Vagina (tissue), 2 donors: ENCODE measurements around the gene KTN1. TPM values are rescaled to one million over a fixed set of nuclear protein-coding genes. Genes with fewer than 3 reads are reported as not detected.

Source experiments
- DNase-seq, 2 donors: peaks; one replicate each; pipeline ENCODE4 v3.0.0-alpha.2; 2017; ENCODE audit errors: extremely low spot score in 2 of 2
- H3K27ac ChIP-seq: fragments of 200-600 bp; sonication (generic); one replicate; pipeline ENCODE4 v1.5.1; 2019
- H3K27me3 ChIP-seq: fragments of 200-600 bp; sonication (generic); one replicate; pipeline ENCODE4 v1.5.1; 2019
- H3K36me3 ChIP-seq, 2 donors: fragments of 200-600 bp; sonication (generic); one replicate each; pipeline ENCODE4 v1.5.1; 2017 to 2019
- H3K4me1 ChIP-seq: fragments of 200-600 bp; sonication (generic); one replicate; pipeline ENCODE4 v1.5.1; 2019
- H3K4me3 ChIP-seq, 2 donors: fragments of 200-600 bp; sonication (generic); 1 replicate in 1 of 2; 2 replicates in 1 of 2; pipeline ENCODE4 v1.5.1; 2016 to 2019
- H3K9me3 ChIP-seq: fragments of 200-600 bp; sonication (generic); one replicate; pipeline ENCODE4 v1.5.1; 2019
- CTCF ChIP-seq, 3 experiments: fragments of 450-650 bp in 2 of 3; fragments of 200-600 bp in 1 of 3; sonication (generic) in 1 of 3; IDR thresholded peaks; one replicate each; pipeline ENCODE4 v1.5.1; 2017 to 2019; ENCODE audit warnings: antibody characterized with exemption in 3 of 3, mild to moderate bottlenecking in 2 of 3, moderate library complexity in 2 of 3
- POLR2A ChIP-seq, 2 donors: fragments of 450-650 bp; IDR thresholded peaks; one replicate each; pipeline ENCODE4 v1.6.1; 2017; ENCODE audit warnings: antibody characterized with exemption in 2 of 2, mild to moderate bottlenecking in 2 of 2, moderate library complexity in 2 of 2
- POLR2AphosphoS5 ChIP-seq, 2 donors: sonication (generic); formaldehyde crosslinking; IDR thresholded peaks; one replicate each; pipeline ENCODE4 v1.9.0; 2017; ENCODE audit warnings: antibody characterized with exemption in 2 of 2, mild to moderate bottlenecking in 2 of 2, low read depth in 1 of 2; ENCODE audit not compliant: insufficient read depth in 1 of 2
- intact Hi-C: fragments of 100-400 bp; cut with DNase I; formaldehyde crosslinking; loops from one replicate; pipeline ENCODE4 v1.15.1; 2023
- small RNA-seq: library from RNA; depleted of rRNA; stranded (forward); fragments of <200 nt; gene quantifications from one replicate; pipeline ENCODE3, GENCODE V24; 2016
- total RNA-seq: library from RNA; depleted of rRNA; stranded (reverse); fragments of >200 nt; gene quantifications from one replicate; pipeline ENCODE4 v1.2.3, GENCODE V29; 2016

The KTN1 gene
- total RNA-seq, 1 donor from 2014 or later, result 91.6 TPM

DNA sequence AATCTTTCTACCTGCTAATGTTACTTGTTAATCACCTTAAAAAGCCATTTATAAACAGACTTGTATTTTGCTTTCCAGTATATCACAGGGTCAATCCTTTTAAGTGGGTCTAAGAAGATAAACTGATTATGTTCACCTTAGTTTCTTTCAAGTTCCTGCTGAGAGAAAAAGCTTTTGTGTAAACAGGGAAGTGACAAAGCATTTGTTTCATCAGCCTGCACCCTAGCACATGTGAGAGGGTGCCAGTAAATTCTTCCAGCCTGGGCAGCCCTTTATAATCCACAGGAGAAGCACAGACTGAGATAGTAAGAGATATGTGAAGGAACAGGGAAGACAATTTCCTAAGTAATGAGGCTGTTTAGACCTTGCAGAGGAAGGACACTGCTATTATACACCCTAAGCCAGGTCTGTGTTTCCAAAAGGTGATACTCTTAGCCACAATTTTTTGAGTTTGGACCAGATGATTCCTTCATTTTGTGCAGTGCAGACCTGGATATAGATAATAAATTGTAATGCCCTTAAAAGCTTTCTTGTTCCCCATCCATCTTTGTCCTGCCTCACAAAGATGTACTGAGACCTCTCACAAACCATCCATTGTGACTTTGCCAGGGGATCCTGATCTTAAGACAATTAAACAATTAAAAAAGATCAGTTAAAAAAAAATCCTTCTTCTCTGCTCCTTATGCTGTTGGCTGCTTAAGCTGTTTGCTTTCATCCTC lies 150.7 kb downstream of the KTN1 start:
- no peak overlapping the region for H3K4me3 ChIP-seq
- no peaks in the 10 kb centered on the region for H3K27me3 ChIP-seq
- no peaks in the 10 kb centered on the region for H3K9me3 ChIP-seq
- no peak for DNase-seq
- H3K27ac ChIP-seq, result no peak overlapping the region
- no peaks in the 10 kb centered on the region for H3K4me1 ChIP-seq
- no peaks in the 10 kb centered on the region for H3K36me3 ChIP-seq
- TF ChIP-seq POLR2AphosphoS5 (IDR thresholded peaks at IDR 0.05; ENCODE audit: insufficient read depth in 1 of 2, low read depth in 1 of 2), result no peak
- TF ChIP-seq CTCF (IDR thresholded peaks at IDR 0.05), result no peak
- TF ChIP-seq POLR2A (IDR thresholded peaks at IDR 0.05), result no peak
- intact Hi-C loops, result no loop called here

- no peak for TF ChIP-seq CTCF (IDR thresholded peaks at IDR 0.05)
- no peak for TF ChIP-seq POLR2A (IDR thresholded peaks at IDR 0.05)
- no peak for TF ChIP-seq POLR2AphosphoS5 (IDR thresholded peaks at IDR 0.05; ENCODE audit: insufficient read depth in 1 of 2, low read depth in 1 of 2)
- no peaks in the 10 kb centered on the region for H3K36me3 ChIP-seq
- no peaks in the 10 kb centered on the region for H3K4me1 ChIP-seq
- DNase-seq, result no peak
- intact Hi-C loops, result no loop called here
- H3K27ac ChIP-seq, result no peak overlapping the region
- H3K4me3 ChIP-seq, result no peak overlapping the region
- no peaks in the 10 kb centered on the region for H3K9me3 ChIP-seq
- no peaks in the 10 kb centered on the region for H3K27me3 ChIP-seq
Observed at GRCh38 chr14:55731311-55731872, 151.4 kb downstream of the KTN1 start.

- no peaks in the 10 kb centered on the region for H3K36me3 ChIP-seq
- H3K27ac ChIP-seq, result no peak overlapping the region
- intact Hi-C loops, result no loop called here
- H3K4me1 ChIP-seq, result no peaks in the 10 kb centered on the region
- H3K4me3 ChIP-seq, result no peak overlapping the region
- no peak for DNase-seq
- no peaks in the 10 kb centered on the region for H3K27me3 ChIP-seq
- TF ChIP-seq CTCF (IDR thresholded peaks at IDR 0.05), result peak in 2 of 3 experiments; percentile 13 to 29
- TF ChIP-seq POLR2AphosphoS5 (IDR thresholded peaks at IDR 0.05; ENCODE audit: insufficient read depth in 1 of 2, low read depth in 1 of 2), result no peak
- no peaks in the 10 kb centered on the region for H3K9me3 ChIP-seq
Observed at GRCh38 chr14:55731881-55732498, 152.0 kb downstream of the KTN1 start.

GRCh38 chr14:55733599-55733998 lies 153.6 kb downstream of the KTN1 start:
- H3K4me3 ChIP-seq, result no peak overlapping the region
- no peak overlapping the region for H3K27ac ChIP-seq
- no peaks in the 10 kb centered on the region for H3K36me3 ChIP-seq
- TF ChIP-seq CTCF (IDR thresholded peaks at IDR 0.05), result no peak
- intact Hi-C loops, result no loop called here
- H3K27me3 ChIP-seq, result no peaks in the 10 kb centered on the region
- H3K4me1 ChIP-seq, result no peaks in the 10 kb centered on the region
- no peak for DNase-seq
- H3K9me3 ChIP-seq, result no peaks in the 10 kb centered on the region

Small RNAs within 50 kb of the gene (small RNA-seq; reads per million reads assigned to genes)
- not detected for gene RF00019

Other genes starting within 250 kb of the KTN1 start
- gene ATG14, start 168.4 kb upstream of the KTN1 start, total RNA-seq, result 11.5 TPM
- gene TBPL2, start 139.6 kb upstream of the KTN1 start, total RNA-seq, result not detected